ENCODE data around the gene TPD52L2. TPM values are rescaled to one million over a fixed set of nuclear protein-coding genes. Genes with fewer than 3 reads are reported as not detected.
"Not testable (repeated sequence)": the region's sequence is repeated elsewhere in the genome, so short reads cannot be mapped to it uniquely, and the experiment has no call there.

Gene TPD52L2
- total RNA-seq, 1 experiment from 2014 or later, result 152 TPM

GRCh38 chr20:63895202-63895951 lies 30.3 kb downstream of the TPD52L2 start:
- DNase-seq (ENCODE audit: low read depth), result no peak

- DNase-seq (ENCODE audit: low read depth), result peak; percentile 40
Measured at GRCh38 chr20:63895952-63896263, 30.8 kb downstream of the TPD52L2 start.

- DNase-seq (ENCODE audit: low read depth), result no peak
Measured at GRCh38 chr20:63896264-63897105, 31.4 kb downstream of the TPD52L2 start.

GRCh38 chr20:63897978-63898561 lies 33.0 kb downstream of the TPD52L2 start:
- no peak for DNase-seq (ENCODE audit: low read depth)

GRCh38 chr20:63898882-63899558 lies 34.0 kb downstream of the TPD52L2 start:
- DNase-seq (ENCODE audit: low read depth), result no peak

GRCh38 chr20:63900413-63900812 lies 35.3 kb downstream of the TPD52L2 start:
- no peak for DNase-seq (ENCODE audit: low read depth)

GRCh38 chr20:63903796-63904561 lies 38.9 kb downstream of the TPD52L2 start:
- no peak for DNase-seq (ENCODE audit: low read depth)

- DNase-seq (ENCODE audit: low read depth), result peak; percentile 22
Measured at GRCh38 chr20:63908008-63908682, 43.1 kb downstream of the TPD52L2 start.

- peak; percentile 73 for DNase-seq (ENCODE audit: low read depth)
Measured at GRCh38 chr20:63911176-63911575, 46.1 kb downstream of the TPD52L2 start.

- no peak for DNase-seq (ENCODE audit: low read depth)
Measured at GRCh38 chr20:63913768-63914167, 48.7 kb downstream of the TPD52L2 start.

- DNase-seq (ENCODE audit: low read depth), result no peak
Measured at GRCh38 chr20:63915471-63915870, 50.4 kb downstream of the TPD52L2 start.

- DNase-seq (ENCODE audit: low read depth), result not testable (repeated sequence)
Measured at GRCh38 chr20:63916371-63916939, 51.4 kb downstream of the TPD52L2 start.

- DNase-seq (ENCODE audit: low read depth), result no peak
Measured at GRCh38 chr20:63917811-63918210, 52.7 kb downstream of the TPD52L2 start.

- no peak for DNase-seq (ENCODE audit: low read depth)
Measured at GRCh38 chr20:63919130-63919529, 54.1 kb downstream of the TPD52L2 start.

GRCh38 chr20:63920226-63920625 lies 55.2 kb downstream of the TPD52L2 start:
- no peak for DNase-seq (ENCODE audit: low read depth)

- DNase-seq (ENCODE audit: low read depth), result no peak
Measured at GRCh38 chr20:63923651-63924050, 58.6 kb downstream of the TPD52L2 start.

- DNase-seq (ENCODE audit: low read depth), result no peak
Measured at GRCh38 chr20:63924241-63924640, 59.2 kb downstream of the TPD52L2 start.

GRCh38 chr20:63926298-63926697 lies 61.2 kb downstream of the TPD52L2 start:
- no peak for DNase-seq (ENCODE audit: low read depth)

- no peak for DNase-seq (ENCODE audit: low read depth)
Measured at GRCh38 chr20:63929071-63929470, 64.0 kb downstream of the TPD52L2 start.

GRCh38 chr20:63929473-63929883 lies 64.4 kb downstream of the TPD52L2 start:
- DNase-seq (ENCODE audit: low read depth), result not testable (repeated sequence)
